Measurements from ENCODE around the gene TRPV6.

Gene TRPV6

GRCh38 chr7:142856565-142857245 lies 28.8 kb downstream of the TRPV6 start:
- in situ Hi-C loops (cut with HindIII; ENCODE audit: low sequenced_read_pairs), result no loop called here

- in situ Hi-C loops (cut with HindIII; ENCODE audit: low sequenced_read_pairs), result no loop called here
Observed at GRCh38 chr7:142855756-142856564, 29.6 kb downstream of the TRPV6 start.

- in situ Hi-C loops (cut with HindIII; ENCODE audit: low sequenced_read_pairs), result no loop called here
Observed at GRCh38 chr7:142855114-142855743, 30.3 kb downstream of the TRPV6 start.

- in situ Hi-C loops (cut with HindIII; ENCODE audit: low sequenced_read_pairs), result no loop called here
Observed at GRCh38 chr7:142854372-142855113, 31.0 kb downstream of the TRPV6 start, which contains the start of gene EPHB6. EPHB6 (plus strand) TSS chr7:142855076; CDS start chr7:142863228, 8,152 bp downstream.

GRCh38 chr7:142853739-142854371 lies 31.7 kb downstream of the TRPV6 start:
- in situ Hi-C loops (cut with HindIII; ENCODE audit: low sequenced_read_pairs), result no loop called here

- in situ Hi-C loops (cut with HindIII; ENCODE audit: low sequenced_read_pairs), result no loop called here
Observed at GRCh38 chr7:142851919-142852318, 33.6 kb downstream of the TRPV6 start.

GRCh38 chr7:142851269-142851668 lies 34.3 kb downstream of the TRPV6 start:
- in situ Hi-C loops (cut with HindIII; ENCODE audit: low sequenced_read_pairs), result no loop called here

GRCh38 chr7:142847353-142847752 lies 38.2 kb downstream of the TRPV6 start:
- in situ Hi-C loops (cut with HindIII; ENCODE audit: low sequenced_read_pairs), result no loop called here

GRCh38 chr7:142842251-142842766 lies 43.2 kb downstream of the TRPV6 start:
- in situ Hi-C loops (cut with HindIII; ENCODE audit: low sequenced_read_pairs), result no loop called here

- in situ Hi-C loops (cut with HindIII; ENCODE audit: low sequenced_read_pairs), result no loop called here
Observed at GRCh38 chr7:142838461-142839213, 46.9 kb downstream of the TRPV6 start.

- in situ Hi-C loops (cut with HindIII; ENCODE audit: low sequenced_read_pairs), result no loop called here
Observed at GRCh38 chr7:142836426-142836825, 49.1 kb downstream of the TRPV6 start.

- in situ Hi-C loops (cut with HindIII; ENCODE audit: low sequenced_read_pairs), result no loop called here
Observed at GRCh38 chr7:142835487-142835886, 50.1 kb downstream of the TRPV6 start.

- in situ Hi-C loops (cut with HindIII; ENCODE audit: low sequenced_read_pairs), result no loop called here
Observed at GRCh38 chr7:142833174-142834048, 52.1 kb downstream of the TRPV6 start.

GRCh38 chr7:142832417-142832816 lies 53.1 kb downstream of the TRPV6 start:
- in situ Hi-C loops (cut with HindIII; ENCODE audit: low sequenced_read_pairs), result no loop called here

GRCh38 chr7:142827951-142828500 lies 57.5 kb downstream of the TRPV6 start:
- in situ Hi-C loops (cut with HindIII; ENCODE audit: low sequenced_read_pairs), result no loop called here

- in situ Hi-C loops (cut with HindIII; ENCODE audit: low sequenced_read_pairs), result no loop called here
Observed at GRCh38 chr7:142822714-142823113, 62.8 kb downstream of the TRPV6 start.

Measured in endothelial cell of hepatic sinusoid (primary cell).